ENCODE data around the gene SIPA1L3.
"Not testable (repeated sequence)": the region's sequence is repeated elsewhere in the genome, so short reads cannot be mapped to it uniquely, and the experiment has no call there.

SIPA1L3 gene

GRCh38 chr19:37920591-37921450, 13.8 kb downstream of the SIPA1L3 start:
- DNase-seq, result no peak

DNA sequence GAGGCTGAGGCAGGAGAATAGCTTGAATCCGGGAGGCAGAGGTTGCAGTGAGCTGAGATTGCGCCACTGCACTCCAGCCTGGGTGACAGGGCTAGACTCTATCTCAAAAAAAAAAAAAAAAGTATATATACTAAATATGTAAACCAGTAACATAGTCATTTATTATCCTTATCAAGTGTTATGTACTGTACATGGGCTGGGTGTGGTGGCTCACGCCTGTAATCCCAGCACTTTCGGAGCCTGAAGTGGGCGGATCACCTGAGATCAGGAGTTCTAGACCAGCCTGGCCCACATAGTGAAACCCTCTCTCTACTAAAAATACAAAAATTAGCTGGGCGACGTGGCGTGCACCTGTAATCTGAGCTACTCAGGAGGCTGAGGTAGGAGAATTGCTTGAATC, 17.6 kb downstream of the SIPA1L3 start:
- DNase-seq, result not testable (repeated sequence)

DNA sequence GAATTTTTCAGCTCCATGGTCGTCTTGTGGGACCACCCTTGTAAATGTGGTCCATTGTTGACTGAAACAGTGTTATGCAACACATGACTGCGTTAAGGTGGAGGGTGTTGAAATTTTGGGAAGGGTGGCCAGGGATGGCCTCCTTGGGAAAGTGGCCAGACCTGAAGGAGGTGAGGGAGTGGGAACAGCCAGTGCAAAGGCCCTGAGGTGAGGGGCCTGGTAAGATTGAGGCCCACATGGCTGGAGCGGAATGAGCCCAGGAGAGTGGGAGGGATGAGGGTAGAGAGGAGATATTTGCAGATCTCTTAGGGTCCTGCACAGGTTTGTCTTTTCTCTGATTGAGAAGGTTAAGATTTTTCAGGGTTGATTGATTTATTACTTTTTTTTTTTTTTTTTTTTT, 18.2 kb downstream of the SIPA1L3 start:
- DNase-seq, result no peak

- DNase-seq, result no peak
Measured at GRCh38 chr19:37926255-37926654, 19.2 kb downstream of the SIPA1L3 start.

- DNase-seq, result no peak
Measured at GRCh38 chr19:37926711-37927110, 19.7 kb downstream of the SIPA1L3 start.

- no peak for DNase-seq
Measured at GRCh38 chr19:37928527-37929286, 21.7 kb downstream of the SIPA1L3 start.

DNA sequence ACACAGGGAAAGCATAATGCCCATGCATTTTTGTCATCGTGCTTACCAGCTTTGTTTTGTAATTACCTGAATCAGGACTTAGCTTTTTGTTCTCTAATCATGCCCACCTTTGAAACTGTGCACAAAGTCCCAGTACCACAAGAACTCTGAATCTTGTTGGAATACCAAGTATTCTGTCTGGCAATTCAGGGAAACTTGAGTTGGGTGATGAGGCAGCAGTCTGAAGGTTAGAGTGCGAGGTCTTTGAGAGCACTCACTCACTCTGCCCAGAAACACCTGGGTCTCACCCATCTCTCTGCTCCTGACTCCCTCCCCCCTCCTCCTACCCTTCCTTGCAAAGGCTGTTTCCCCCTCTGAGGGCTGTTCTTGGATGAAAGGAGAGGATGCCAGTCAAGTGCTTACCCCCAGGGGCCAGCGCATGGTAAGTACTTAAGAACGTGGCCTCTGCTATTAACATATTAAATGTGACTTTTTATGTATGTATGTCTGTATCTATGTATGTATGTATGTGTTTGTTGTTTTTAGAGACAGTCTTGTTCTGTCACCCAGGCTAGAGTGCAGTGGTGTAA, 22.4 kb downstream of the SIPA1L3 start:
- no peak for DNase-seq

GRCh38 chr19:37930416-37930815, 23.4 kb downstream of the SIPA1L3 start:
- DNase-seq, result no peak

DNA sequence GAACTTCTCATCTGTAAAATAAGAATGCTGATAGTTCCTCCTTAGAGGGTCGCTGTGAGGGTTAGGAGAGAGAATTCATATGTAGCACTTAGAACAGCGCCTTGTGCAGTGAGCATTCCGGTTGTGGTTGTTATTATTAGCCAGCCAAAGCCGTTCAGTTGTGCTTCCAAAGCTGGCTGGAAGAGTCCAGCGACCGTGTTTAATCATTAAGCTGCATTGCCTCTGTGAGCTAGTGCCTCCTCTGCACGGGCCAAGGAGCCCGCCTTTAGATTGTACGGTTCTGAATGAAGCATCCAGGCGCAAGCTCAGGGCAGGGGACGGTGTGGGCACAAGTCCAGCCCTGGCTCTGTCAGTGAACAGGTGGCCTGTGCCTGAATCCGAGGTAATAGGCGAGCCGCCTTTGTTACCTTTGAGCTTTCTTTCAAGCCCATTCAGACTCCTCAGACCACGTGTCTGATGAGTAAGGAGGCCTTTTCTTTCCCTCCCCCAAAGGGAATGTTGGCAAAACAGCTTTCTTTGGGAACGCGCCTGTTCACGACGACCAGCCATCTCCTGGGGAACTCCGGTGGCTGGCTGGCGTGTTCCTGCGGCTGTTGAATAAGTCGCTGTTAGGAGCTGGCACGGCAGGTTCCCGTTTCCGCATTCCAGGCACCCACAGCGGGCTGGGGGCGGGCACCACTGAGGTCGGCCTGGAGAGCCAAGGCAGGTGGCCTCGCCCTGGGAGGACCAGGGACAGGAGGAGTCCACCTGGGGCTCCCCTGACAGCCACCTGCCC, 25.1 kb downstream of the SIPA1L3 start:
- no peak for DNase-seq

GRCh38 chr19:37932985-37933936, 26.3 kb downstream of the SIPA1L3 start:
- no peak for DNase-seq

DNA sequence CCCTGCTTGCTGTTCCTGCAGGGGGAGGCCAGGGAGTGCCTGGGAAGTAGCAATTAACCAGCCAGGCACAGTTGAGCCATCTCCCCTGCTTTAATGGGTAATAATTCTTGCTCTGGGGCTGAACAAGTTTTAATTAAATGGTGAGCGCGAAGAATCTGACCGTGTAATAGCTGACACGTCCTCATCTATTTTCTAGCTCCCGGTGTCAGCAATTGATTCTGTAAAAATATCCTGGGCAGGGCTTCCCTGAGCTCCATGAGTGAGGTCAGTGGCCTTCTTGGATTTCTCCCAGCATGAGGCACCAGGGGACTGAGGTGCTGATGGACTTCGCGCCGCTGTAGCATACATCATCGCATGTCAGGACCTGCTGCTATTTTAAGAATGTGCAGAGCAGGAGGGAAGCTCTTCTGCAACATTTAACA, 26.9 kb downstream of the SIPA1L3 start:
- DNase-seq, result no peak

- DNase-seq, result no peak
Measured at GRCh38 chr19:37935341-37935740, 28.3 kb downstream of the SIPA1L3 start.

DNA sequence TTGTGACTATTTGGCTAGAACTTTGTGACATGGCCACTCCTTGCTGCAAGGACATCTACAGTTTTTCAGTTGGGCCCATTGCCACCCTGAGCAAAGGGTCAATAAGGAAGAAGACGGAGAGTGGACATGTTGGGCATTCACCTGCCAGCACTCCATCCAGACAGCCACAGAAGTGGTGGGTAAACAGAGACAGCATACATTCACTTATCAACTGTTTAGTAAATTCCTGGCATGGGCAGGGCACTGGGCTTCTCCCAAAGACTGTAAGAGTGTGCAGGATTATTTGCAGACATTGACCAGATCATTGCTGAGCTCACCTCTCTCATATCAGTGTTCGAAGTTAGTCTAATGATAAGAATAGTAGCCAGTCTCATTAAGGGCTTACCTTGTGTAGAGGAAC, 29.2 kb downstream of the SIPA1L3 start:
- no peak for DNase-seq

DNA sequence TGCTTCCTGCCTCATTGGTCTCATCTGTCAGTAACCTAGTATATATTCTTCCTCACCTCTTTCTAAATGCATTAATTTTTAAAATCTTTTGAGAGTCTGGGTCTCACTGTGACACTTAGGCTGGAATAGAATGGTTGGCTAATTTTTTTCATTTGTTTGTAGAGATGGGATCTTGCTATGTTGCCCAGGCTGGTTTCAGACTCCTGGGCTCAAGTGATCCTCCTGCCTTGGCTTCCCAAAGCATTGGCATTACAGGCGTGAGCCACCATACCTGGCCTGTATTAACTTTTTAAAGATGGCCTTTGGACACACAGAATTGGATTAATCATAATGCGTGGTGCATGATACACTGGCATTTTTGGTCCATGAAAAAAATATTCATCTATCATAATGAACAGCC, 29.9 kb downstream of the SIPA1L3 start:
- DNase-seq, result no peak

DNA sequence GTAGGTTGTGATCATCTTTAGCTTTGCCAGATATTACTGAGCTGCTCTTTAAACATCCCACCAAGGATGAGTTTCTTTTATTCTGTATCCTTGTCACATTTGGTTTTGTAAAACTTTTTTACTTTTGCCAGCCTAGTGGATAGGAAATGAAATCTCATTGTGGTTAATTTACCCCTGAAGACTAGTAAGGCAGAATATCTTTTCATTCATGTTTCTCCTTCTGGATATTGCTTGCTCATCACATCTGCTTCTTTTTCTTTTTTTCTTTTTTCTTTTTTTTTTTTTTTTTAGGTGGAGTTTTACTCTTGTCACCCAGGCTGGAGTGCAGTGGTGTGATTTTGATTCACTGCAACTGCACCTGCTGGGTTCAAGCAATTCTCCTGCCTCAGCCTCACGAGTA, 31.3 kb downstream of the SIPA1L3 start:
- no peak for DNase-seq

DNA sequence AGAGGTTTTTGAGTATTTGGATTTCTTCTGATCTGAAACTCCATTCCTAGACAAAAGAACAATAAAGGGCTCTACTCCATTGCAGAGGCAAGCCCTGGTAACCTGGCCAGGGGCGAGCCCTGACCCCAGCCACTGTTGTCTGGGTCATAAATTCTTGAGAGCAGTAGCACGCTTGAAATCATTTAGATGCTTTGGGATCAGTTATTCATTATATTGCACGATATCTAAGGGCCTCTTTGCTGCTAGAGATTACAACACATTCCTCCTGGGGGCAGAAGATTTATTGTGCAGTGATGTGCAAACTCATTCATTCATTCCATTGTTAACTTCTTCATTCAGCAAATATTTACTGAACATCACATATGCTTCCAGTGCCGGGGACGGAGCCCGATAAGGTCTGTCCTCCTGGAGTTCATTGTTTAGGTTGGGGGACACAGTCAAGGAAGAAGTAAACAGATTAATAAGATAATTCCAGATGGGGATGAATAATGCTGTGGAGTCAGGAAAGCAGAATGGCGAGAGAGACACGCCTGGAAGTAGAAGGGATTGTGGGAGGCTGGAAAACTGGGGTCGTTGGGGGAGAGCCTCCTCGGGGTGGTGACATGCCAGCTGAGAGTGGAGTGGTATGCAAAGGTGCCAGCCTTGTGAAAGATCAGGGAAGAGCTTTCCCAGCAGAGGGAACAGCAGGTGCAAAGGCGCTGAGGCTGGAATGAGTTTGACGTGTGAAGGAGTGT, 34.9 kb downstream of the SIPA1L3 start:
- no peak for DNase-seq

- DNase-seq, result no peak
Measured at GRCh38 chr19:37942516-37942902, 35.5 kb downstream of the SIPA1L3 start.

GRCh38 chr19:37943480-37943879, 36.5 kb downstream of the SIPA1L3 start:
- DNase-seq, result no peak

GRCh38 chr19:37946132-37946531, 39.1 kb downstream of the SIPA1L3 start:
- no peak for DNase-seq

- no peak for DNase-seq
Measured at GRCh38 chr19:37947778-37948177, 40.8 kb downstream of the SIPA1L3 start.

GRCh38 chr19:37948362-37948761, 41.4 kb downstream of the SIPA1L3 start:
- no peak for DNase-seq
